Stimulated activated CD8-positive, alpha-beta memory T cell treated with anti-CD3 and anti-CD28 coated beads, Interleukin-2, amount 100 ng/mL, for 1 hour (primary cell): Measurements from ENCODE around the gene NAPA.
A peak's percentile ranks its signal among the peaks of the same experiment; 100 is the strongest.

Source experiments
- DNase-seq, 2 donors: peaks; one replicate each; pipeline ENCODE4 v3.0.0-alpha.2; 2020; ENCODE audit warnings: low read depth in 2 of 2

The NAPA gene

GRCh38 chr19:47521473-47522180 lies 6.8 kb upstream of the NAPA start:
- DNase-seq = no peak

GRCh38 chr19:47520839-47521238 lies 6.0 kb upstream of the NAPA start:
- DNase-seq = no peak

GRCh38 chr19:47520343-47520806 lies 5.5 kb upstream of the NAPA start:
- no peak for DNase-seq

- no peak for DNase-seq
Measured at GRCh38 chr19:47518854-47519253, 4.0 kb upstream of the NAPA start.

GRCh38 chr19:47518139-47518538 lies 3.3 kb upstream of the NAPA start:
- peak in 1 of 2 donors; percentile 25 for DNase-seq

- DNase-seq = no peak
Measured at GRCh38 chr19:47514151-47514868, 553 bp downstream of the NAPA start.

GRCh38 chr19:47512948-47513319 lies 1.9 kb downstream of the NAPA start:
- DNase-seq = no peak

- DNase-seq = no peak
Measured at GRCh38 chr19:47512183-47512947, 2.5 kb downstream of the NAPA start.

GRCh38 chr19:47511681-47512080 lies 3.2 kb downstream of the NAPA start:
- DNase-seq = no peak

- no peak for DNase-seq
Measured at GRCh38 chr19:47511128-47511517, 3.7 kb downstream of the NAPA start.

GRCh38 chr19:47510516-47511127 lies 4.2 kb downstream of the NAPA start:
- DNase-seq = no peak

GRCh38 chr19:47509973-47510372 lies 4.9 kb downstream of the NAPA start:
- DNase-seq = no peak

GRCh38 chr19:47509170-47509847 lies 5.6 kb downstream of the NAPA start:
- no peak for DNase-seq

- DNase-seq = no peak
Measured at GRCh38 chr19:47508721-47509120, 6.1 kb downstream of the NAPA start.

GRCh38 chr19:47507924-47508553 lies 6.8 kb downstream of the NAPA start:
- DNase-seq = no peak

GRCh38 chr19:47507012-47507411 lies 7.9 kb downstream of the NAPA start:
- no peak for DNase-seq

GRCh38 chr19:47506459-47506858 lies 8.4 kb downstream of the NAPA start:
- DNase-seq = no peak

- no peak for DNase-seq
Measured at GRCh38 chr19:47505506-47505905, 9.4 kb downstream of the NAPA start.

- no peak for DNase-seq
Measured at GRCh38 chr19:47503826-47504150, 11.1 kb downstream of the NAPA start.

- DNase-seq = no peak
Measured at GRCh38 chr19:47503130-47503825, 11.6 kb downstream of the NAPA start.
